MCF 10A (cell line): ENCODE results near the gene ENTPD6. TPM values are rescaled to one million over a fixed set of nuclear protein-coding genes. Genes with fewer than 3 reads are reported as not detected.
A peak's percentile ranks its signal among the peaks of the same experiment; 100 is the strongest.

Experiments
- BruUV-seq: library from RNA; stranded (reverse); fragments of 400-500 nt; replicated peaks from 2 replicates; lab custom pipeline; 2021; lab: Mats Ljungman, UMichigan
- CTCF ChIA-PET: fragments of 300-600 bp; sonication (Branson Sonifier 250); formaldehyde crosslinking; extraction: SDS; loops from one replicate; lab custom pipeline; 2021; ENCODE audit warnings: antibody characterized with exemption, inconsistent platforms; lab: Yijun Ruan, JAX
- POLR2A ChIA-PET: fragments of 300-600, 350-650 bp; sonication (Branson Sonifier 250); formaldehyde crosslinking; extraction: SDS; loops from one replicate; lab custom pipeline; 2020; ENCODE audit warnings: antibody characterized with exemption, inconsistent platforms; lab: Yijun Ruan, JAX
- DNase-seq: peaks from one replicate; pipeline ENCODE4 v3.0.0-alpha.2; 2018; ENCODE audit not compliant: unreplicated experiment
- H3K27ac Mint-ChIP-seq: one replicate; pipeline ENCODE4 v1.8.0; 2022; ENCODE audit warnings: mild to moderate bottlenecking, low read depth, mixed read lengths; ENCODE audit not compliant: unreplicated experiment
- H3K27me3 Mint-ChIP-seq: one replicate; pipeline ENCODE4 v1.8.0; 2022; ENCODE audit warnings: mixed read lengths; ENCODE audit not compliant: insufficient read depth, unreplicated experiment
- H3K36me3 Mint-ChIP-seq: one replicate; pipeline ENCODE4 v1.8.0; 2022; ENCODE audit warnings: mild to moderate bottlenecking, moderate library complexity, mixed read lengths; ENCODE audit not compliant: insufficient read depth, unreplicated experiment
- H3K4me1 Mint-ChIP-seq: one replicate; pipeline ENCODE4 v1.8.0; 2022; ENCODE audit warnings: mixed read lengths; ENCODE audit not compliant: insufficient read depth, unreplicated experiment
- H3K4me3 Mint-ChIP-seq: one replicate; pipeline ENCODE4 v1.8.0; 2022; ENCODE audit warnings: mild to moderate bottlenecking, moderate library complexity, mixed read lengths; ENCODE audit not compliant: unreplicated experiment
- H3K9me3 Mint-ChIP-seq: one replicate; pipeline ENCODE4 v1.8.0; 2022; ENCODE audit warnings: mixed read lengths; ENCODE audit not compliant: unreplicated experiment
- CTCF ChIP-seq: fragments of 200-600 bp; IDR thresholded peaks from one replicate; pipeline ENCODE4 v1.8.0; 2022; ENCODE audit warnings: antibody characterized with exemption, mild to moderate bottlenecking; ENCODE audit not compliant: unreplicated experiment
- intact Hi-C: fragments of 100-400 bp; cut with micrococcal nuclease; formaldehyde crosslinking; loops from 2 replicates; pipeline ENCODE4 v1.14.1; 2022
- total RNA-seq: library from RNA; stranded (reverse); gene quantifications from 2 replicates; pipeline ENCODE4 v1.2.3, GENCODE V29; 2022

ENTPD6 gene
- total RNA-seq, 1 experiment from 2014 or later = 98.0 TPM

GRCh38 chr20:25197183-25197869 is 1.8 kb downstream of the ENTPD6 start:
- ChIA-PET CTCF (interaction anchor here (0.6 to 1.6 kb wide), 6 partner anchors 10 to 102 kb away, joined by 3 to 5 read pairs (median 3); partner anchors contain the start of gene PYGB), POLR2A (interaction anchor here (1.1 to 3.4 kb wide), 7 partner anchors 10 to 203 kb away, joined by 3 to 105 read pairs (median 8); partner anchors contain the start of gene PYGB)
- Mint-ChIP-seq H3K36me3 (peaks cover 23% of the 10 kb centered on the region), H3K4me3 (peak overlapping the region; percentile 77), H3K9me3 (no peaks in the 10 kb centered on the region), H3K27me3 (no peaks in the 10 kb centered on the region), H3K4me1 (peaks cover 42% of the 10 kb centered on the region), H3K27ac (no peak overlapping the region)
- intact Hi-C loops = no loop called here
- TF ChIP-seq CTCF = peak; percentile 15
- BruUV-seq = no TSS peak
- no peak for DNase-seq

- peaks cover 23% of the 10 kb centered on the region for H3K36me3 Mint-ChIP-seq
- intact Hi-C loops = loop anchor here (2.0 kb wide), 1 partner anchor 49 kb away; no protein-coding TSS in a partner anchor
- DNase-seq = no peak
- H3K27me3 Mint-ChIP-seq = no peaks in the 10 kb centered on the region
- peak overlapping the region; percentile 77 for H3K4me3 Mint-ChIP-seq
- TF ChIP-seq CTCF = no peak
- H3K27ac Mint-ChIP-seq = no peak overlapping the region
- H3K9me3 Mint-ChIP-seq = no peaks in the 10 kb centered on the region
- ChIA-PET POLR2A (no interaction called here), CTCF (interaction anchor here (0.7 to 1.7 kb wide), 2 partner anchors 9 to 17 kb away, joined by 3 read pairs; no protein-coding TSS in a partner anchor)
- BruUV-seq = no TSS peak
- H3K4me1 Mint-ChIP-seq = peaks cover 42% of the 10 kb centered on the region
Observed at GRCh38 chr20:25197870-25198190, 2.3 kb downstream of the ENTPD6 start.

- no peak for DNase-seq
- Mint-ChIP-seq H3K27me3 (no peaks in the 10 kb centered on the region), H3K9me3 (no peaks in the 10 kb centered on the region), H3K4me1 (peaks cover 51% of the 10 kb centered on the region), H3K4me3 (no peak overlapping the region), H3K36me3 (peaks cover 23% of the 10 kb centered on the region), H3K27ac (peak overlapping the region; percentile 4)
- intact Hi-C loops = loop anchor here (2.0 kb wide), 1 partner anchor 48 kb away; no protein-coding TSS in a partner anchor
- CTCF ChIA-PET = interaction anchor here (0.6 to 2.3 kb wide), 7 partner anchors 10 to 1798 kb away, joined by 3 to 9 read pairs (median 4); partner anchors contain the start of gene PYGB
- no peak for TF ChIP-seq CTCF
- POLR2A ChIA-PET = interaction anchor here (0.9 to 8.4 kb wide), 4 partner anchors 20 to 56 kb away, joined by 3 to 81 read pairs (median 23); partner anchors contain the start of gene PYGB
- no TSS peak for BruUV-seq
Observed at GRCh38 chr20:25198663-25199383, 3.3 kb downstream of the ENTPD6 start.
